PC-9 (cell line): ENCODE results near the gene TBX2. TPM values are rescaled to one million over a fixed set of nuclear protein-coding genes. Genes with fewer than 3 reads are reported as not detected.

Experiments used
- BruUV-seq: library from RNA; stranded (reverse); fragments of 400-500 nt; replicated peaks from 2 replicates; lab custom pipeline; 2021; lab: Mats Ljungman, UMichigan
- CTCF ChIA-PET: fragments of 300-600 bp; sonication (Branson Sonifier 250); formaldehyde crosslinking; loops from one replicate; lab custom pipeline; 2022; ENCODE audit warnings: antibody characterized with exemption; lab: Charles Lee
- POLR2A ChIA-PET: fragments of 300-600 bp; sonication (Branson Sonifier 250); formaldehyde crosslinking; loops from one replicate; lab custom pipeline; 2022; ENCODE audit warnings: antibody characterized with exemption; ENCODE audit not compliant: unreplicated experiment; lab: Charles Lee
- DNase-seq, 2 experiments: peaks; one replicate each; pipeline versions ENCODE4 v3.0.0 to v3.0.0-alpha.2; 2015 to 2022; ENCODE audit warnings: mixed read lengths in 1 of 2
- H2AFZ ChIP-seq: fragments of 200-600 bp; sonication (generic); 2 replicates; pipeline ENCODE4 v1.8.1; 2017; ENCODE audit warnings: antibody characterized with exemption
- H3F3A ChIP-seq: fragments of 200-600 bp; sonication (generic); 2 replicates; pipeline ENCODE4 v1.8.1; 2017; ENCODE audit warnings: antibody characterized with exemption, mild to moderate bottlenecking, low read depth; ENCODE audit not compliant: insufficient read depth
- H3K27ac ChIP-seq: fragments of 200-600 bp; sonication (generic); 2 replicates; pipeline ENCODE4 v1.6.1; 2016; ENCODE audit warnings: mixed run types
- H3K27me3 ChIP-seq: fragments of 200-600 bp; sonication (generic); 2 replicates; pipeline ENCODE4 v1.6.1; 2016; ENCODE audit warnings: low read depth, mixed run types; ENCODE audit not compliant: insufficient read depth
- H3K36me3 ChIP-seq: fragments of 200-600 bp; sonication (generic); 2 replicates; pipeline ENCODE4 v1.6.1; 2016; ENCODE audit warnings: low read depth, mixed run types
- H3K4me1 ChIP-seq: fragments of 200-600 bp; sonication (generic); replicated peaks from 2 replicates; pipeline ENCODE4 v1.6.1; 2016; ENCODE audit warnings: mixed run types; ENCODE audit not compliant: insufficient read depth
- H3K4me2 ChIP-seq: fragments of 200-600 bp; sonication (generic); 2 replicates; pipeline ENCODE4 v1.6.1; 2017; ENCODE audit warnings: mixed run types
- H3K4me3 ChIP-seq: fragments of 200-600 bp; sonication (generic); 2 replicates; pipeline ENCODE4 v1.6.1; 2016; ENCODE audit warnings: mixed run types
- H3K79me2 ChIP-seq: fragments of 200-600 bp; sonication (generic); 2 replicates; pipeline ENCODE4 v1.6.1; 2017; ENCODE audit warnings: low read depth, mixed run types
- H3K9me2 ChIP-seq: fragments of 200-600 bp; sonication (generic); 2 replicates; pipeline ENCODE4 v1.8.1; 2017; ENCODE audit warnings: mild to moderate bottlenecking; ENCODE audit not compliant: insufficient read depth
- H3K9me3 ChIP-seq: fragments of 200-600 bp; sonication (generic); 2 replicates; pipeline ENCODE4 v1.8.1; 2016; ENCODE audit warnings: low read depth; ENCODE audit not compliant: insufficient read depth
- H4K20me1 ChIP-seq: fragments of 200-600 bp; sonication (generic); 2 replicates; pipeline ENCODE4 v1.8.1; 2017; ENCODE audit not compliant: insufficient read depth
- EZH2 ChIP-seq: fragments of 200-600 bp; sonication (generic); IDR thresholded peaks from 2 replicates; pipeline ENCODE4 v1.8.0; 2017; ENCODE audit warnings: antibody characterized with exemption, low read depth
- intact Hi-C: fragments of 100-400 bp; cut with micrococcal nuclease; formaldehyde crosslinking; loops from one replicate; pipeline ENCODE4 v1.10.0; 2022; ENCODE audit not compliant: unreplicated experiment
- total RNA-seq: library from RNA; stranded (reverse); gene quantifications from 2 replicates; pipeline ENCODE4 v1.2.3, GENCODE V29; 2021
- TF ChIP-seq, protein P1 (sequence below): fragments of 200-600 bp; sonication (generic); conservative IDR thresholded peaks from 2 replicates; pipeline ENCODE4 v1.6.1; 2017; ENCODE audit warnings: mixed run types, antibody characterized with exemption, mild to moderate bottlenecking, moderate library complexity

The TBX2 gene
- total RNA-seq, 1 experiment from 2014 or later, result 0.44 TPM

DNA sequence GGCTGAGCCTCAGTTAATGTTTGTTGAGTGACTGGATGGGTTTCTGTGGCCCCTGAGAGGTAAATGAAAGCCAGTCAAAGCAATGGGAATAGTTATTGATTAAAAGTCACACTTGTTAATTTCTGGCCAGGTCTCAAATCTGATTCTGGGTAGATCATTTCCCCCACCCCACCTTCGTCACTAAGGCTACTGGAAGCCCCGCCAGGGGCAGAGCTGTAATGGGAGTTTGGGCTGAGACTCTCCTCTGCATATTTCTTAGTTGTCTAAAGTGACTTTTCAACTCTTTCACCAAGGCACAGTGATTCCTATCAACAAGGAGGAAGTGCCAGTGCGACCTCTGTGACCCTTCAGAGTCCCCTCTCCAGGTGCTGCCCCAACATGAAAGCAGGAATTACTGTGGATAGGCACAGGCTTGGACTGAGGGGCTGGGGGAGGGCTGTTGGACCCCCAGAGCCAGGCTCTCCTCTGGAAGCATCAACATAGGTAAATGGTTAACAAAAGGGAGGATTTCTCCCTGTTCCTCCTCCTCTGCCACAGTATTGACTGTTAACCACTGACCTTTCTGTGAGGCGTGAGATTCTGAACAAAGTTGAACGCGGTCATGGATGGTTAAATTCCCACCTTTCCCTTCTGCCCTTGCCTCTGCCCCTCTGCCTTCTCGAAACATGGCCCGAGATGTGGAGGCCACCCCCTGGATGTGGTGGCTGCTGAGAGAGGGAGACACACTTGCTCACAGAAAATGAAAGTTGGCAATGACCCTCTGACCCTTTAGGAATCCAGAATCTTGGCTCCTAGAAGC, 20.8 kb upstream of the TBX2 start:
- ChIA-PET POLR2A (no interaction called here), CTCF (no interaction called here)
- intact Hi-C loops, result no loop called here

DNA sequence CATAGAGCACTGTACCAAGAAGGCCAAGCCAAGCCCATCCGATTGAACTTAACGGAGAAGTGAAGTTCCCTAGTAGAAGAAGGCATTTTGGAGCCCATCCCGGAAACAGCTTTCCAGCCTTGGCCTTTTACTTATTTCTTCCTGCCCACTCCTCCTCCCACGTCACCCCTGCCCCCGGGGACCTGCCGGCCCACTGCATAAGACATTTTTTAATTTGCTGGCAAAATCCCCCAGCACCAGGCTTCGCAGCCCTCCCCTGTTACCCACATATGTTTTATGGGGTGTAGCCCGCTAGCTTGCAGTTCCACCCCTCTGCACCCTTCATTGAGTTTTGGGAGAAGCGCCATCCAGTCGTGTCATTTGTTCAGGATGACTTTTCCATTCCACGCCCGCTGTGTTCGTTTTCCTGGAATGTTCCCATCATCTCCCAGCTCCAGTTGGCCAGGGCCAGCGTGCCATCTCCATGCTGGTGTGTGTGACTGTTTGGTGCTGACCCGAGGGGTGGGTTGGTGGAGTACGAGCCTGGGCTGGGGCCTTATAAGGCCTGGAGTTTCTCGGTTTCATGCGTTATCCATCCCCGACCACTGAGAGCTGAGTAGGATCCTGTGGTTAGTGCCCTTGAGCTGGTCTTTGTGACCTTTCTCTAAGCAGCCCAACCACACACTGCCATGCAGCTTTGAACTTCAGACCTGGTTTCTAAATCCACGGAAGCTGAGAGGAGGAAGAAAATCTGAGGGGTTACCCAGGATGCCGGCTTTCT, 20.0 kb upstream of the TBX2 start:
- ChIA-PET POLR2A (interaction anchor here (0.6 kb wide), 1 partner anchor 19 kb away, joined by 3 read pairs; no protein-coding TSS in a partner anchor), CTCF (no interaction called here)
- Histone ChIP-seq H3F3A (no peaks in the 10 kb centered on the region), H3K36me3 (no peaks in the 10 kb centered on the region), H3K9me2 (no peaks in the 10 kb centered on the region), H3K4me2 (no peak overlapping the region), H3K27ac (no peak overlapping the region), H3K4me3 (no peak overlapping the region), H3K9me3 (no peaks in the 10 kb centered on the region), H2AFZ (no peak overlapping the region), H4K20me1 (no peaks in the 10 kb centered on the region), H3K27me3 (no peaks in the 10 kb centered on the region), H3K79me2 (no peaks in the 10 kb centered on the region), H3K4me1 (no peaks in the 10 kb centered on the region)
- TF ChIP-seq, protein P1, sequence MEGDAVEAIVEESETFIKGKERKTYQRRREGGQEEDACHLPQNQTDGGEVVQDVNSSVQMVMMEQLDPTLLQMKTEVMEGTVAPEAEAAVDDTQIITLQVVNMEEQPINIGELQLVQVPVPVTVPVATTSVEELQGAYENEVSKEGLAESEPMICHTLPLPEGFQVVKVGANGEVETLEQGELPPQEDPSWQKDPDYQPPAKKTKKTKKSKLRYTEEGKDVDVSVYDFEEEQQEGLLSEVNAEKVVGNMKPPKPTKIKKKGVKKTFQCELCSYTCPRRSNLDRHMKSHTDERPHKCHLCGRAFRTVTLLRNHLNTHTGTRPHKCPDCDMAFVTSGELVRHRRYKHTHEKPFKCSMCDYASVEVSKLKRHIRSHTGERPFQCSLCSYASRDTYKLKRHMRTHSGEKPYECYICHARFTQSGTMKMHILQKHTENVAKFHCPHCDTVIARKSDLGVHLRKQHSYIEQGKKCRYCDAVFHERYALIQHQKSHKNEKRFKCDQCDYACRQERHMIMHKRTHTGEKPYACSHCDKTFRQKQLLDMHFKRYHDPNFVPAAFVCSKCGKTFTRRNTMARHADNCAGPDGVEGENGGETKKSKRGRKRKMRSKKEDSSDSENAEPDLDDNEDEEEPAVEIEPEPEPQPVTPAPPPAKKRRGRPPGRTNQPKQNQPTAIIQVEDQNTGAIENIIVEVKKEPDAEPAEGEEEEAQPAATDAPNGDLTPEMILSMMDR, result no peak
- TF ChIP-seq EZH2, result no peak
- DNase-seq, result no peak
- intact Hi-C loops, result no loop called here
- BruUV-seq, result no TSS peak

More for the DNA sequence above, 20.8 kb upstream of the TBX2 start:
- no peak overlapping the region for H2AFZ ChIP-seq
- no peaks in the 10 kb centered on the region for H3K79me2 ChIP-seq
- H3K4me3 ChIP-seq, result no peak overlapping the region
- no peaks in the 10 kb centered on the region for H3K27me3 ChIP-seq
- no peaks in the 10 kb centered on the region for H3K36me3 ChIP-seq
- no peak for DNase-seq
- TF ChIP-seq EZH2, result no peak
- TF ChIP-seq, protein P1, result no peak
- H4K20me1 ChIP-seq, result no peaks in the 10 kb centered on the region
- no peaks in the 10 kb centered on the region for H3F3A ChIP-seq
- no peaks in the 10 kb centered on the region for H3K9me3 ChIP-seq
- BruUV-seq, result no TSS peak
- H3K4me2 ChIP-seq, result no peak overlapping the region
- no peaks in the 10 kb centered on the region for H3K9me2 ChIP-seq
- no peak overlapping the region for H3K27ac ChIP-seq
- no peaks in the 10 kb centered on the region for H3K4me1 ChIP-seq

DNA sequence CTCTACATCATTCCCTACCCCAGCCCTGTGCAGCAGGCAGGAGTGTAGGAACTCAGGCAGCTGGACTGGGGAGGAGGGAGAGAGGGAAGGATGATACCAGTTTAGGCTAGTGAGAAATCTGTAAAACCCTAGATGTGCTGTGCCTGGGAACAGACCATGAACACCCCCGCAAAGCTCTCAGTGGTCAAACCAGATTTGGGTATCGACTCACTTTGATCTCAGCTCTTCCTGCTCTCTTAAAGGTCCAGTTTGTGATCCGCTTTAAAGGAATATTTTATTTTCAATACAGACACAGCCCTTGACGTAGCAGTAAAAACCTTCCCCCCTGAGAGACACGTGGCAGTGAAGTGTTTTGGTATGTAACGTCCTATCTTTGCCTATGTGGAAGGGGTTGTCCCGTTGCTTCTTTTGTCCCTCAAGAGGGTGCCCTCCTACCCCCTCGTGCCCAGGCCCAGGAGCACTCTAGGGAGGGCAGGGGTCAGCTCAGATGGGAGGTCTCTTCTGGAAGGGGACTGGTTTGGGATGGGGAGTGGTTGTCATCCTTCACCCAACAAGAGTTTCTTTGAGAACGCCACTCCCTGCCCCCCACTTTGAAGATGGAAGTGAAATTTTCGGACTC, 19.3 kb upstream of the TBX2 start:
- CTCF ChIA-PET, result no interaction called here
- H3K4me2 ChIP-seq, result no peak overlapping the region
- POLR2A ChIA-PET, result interaction anchor here (0.6 kb wide), 1 partner anchor 19 kb away, joined by 3 read pairs; no protein-coding TSS in a partner anchor
- no peak overlapping the region for H2AFZ ChIP-seq
- H3K36me3 ChIP-seq, result no peaks in the 10 kb centered on the region
- H3K27ac ChIP-seq, result no peak overlapping the region
- no peaks in the 10 kb centered on the region for H3K9me2 ChIP-seq
- H3K27me3 ChIP-seq, result no peaks in the 10 kb centered on the region
- H3K9me3 ChIP-seq, result no peaks in the 10 kb centered on the region
- H3K4me3 ChIP-seq, result no peak overlapping the region
- TF ChIP-seq EZH2, result no peak
- H3K79me2 ChIP-seq, result no peaks in the 10 kb centered on the region
- intact Hi-C loops, result no loop called here
- no peaks in the 10 kb centered on the region for H4K20me1 ChIP-seq
- H3K4me1 ChIP-seq, result no peaks in the 10 kb centered on the region
- BruUV-seq, result no TSS peak
- DNase-seq, result no peak
- H3F3A ChIP-seq, result no peaks in the 10 kb centered on the region
